Panc1 (cell line): ENCODE results near the gene CD46.

Experiments used
- CTCF ChIP-seq: fragments of 450-650 bp; IDR thresholded peaks from 2 replicates; pipeline ENCODE4 v1.5.1; 2017; ENCODE audit warnings: mild to moderate bottlenecking
- POLR2AphosphoS5 ChIP-seq: IDR thresholded peaks from 2 replicates; pipeline ENCODE4 v1.6.1; 2012; ENCODE audit warnings: mild to moderate bottlenecking, low read depth, low read length, moderate library complexity
- REST ChIP-seq, 2 experiments: IDR thresholded peaks; 2 replicates each; pipeline ENCODE4 v1.6.1; 2011 to 2012; ENCODE audit warnings: low read depth in 2 of 2, control low read depth in 1 of 2, low read length in 1 of 2, mild to moderate bottlenecking in 1 of 2, moderate library complexity in 1 of 2; ENCODE audit not compliant: insufficient read depth in 1 of 2
- SIN3A ChIP-seq: IDR thresholded peaks from 2 replicates; pipeline ENCODE4 v1.6.1; 2012; ENCODE audit warnings: low read depth, mild to moderate bottlenecking, low read length, moderate library complexity, borderline replicate concordance; ENCODE audit not compliant: insufficient read depth

GRCh38 chr1:207813946-207814345 is 62.1 kb downstream of the CD46 start:
- TF ChIP-seq CTCF (no peak), POLR2AphosphoS5 (no peak), REST (IDR thresholded peaks at IDR 0.05; ENCODE audit: insufficient read depth in 1 of 2, low read depth in 2 of 2, low read length in 1 of 2) (no peak), SIN3A (no peak)
